ENCODE measurements around the gene TNFRSF4.

Gene TNFRSF4

GRCh38 chr1:1166642-1167397, 47.1 kb downstream of the TNFRSF4 start:
- no peak for TF ChIP-seq CTCF (conservative IDR thresholded peaks at IDR 0.05; ENCODE audit: low read depth, low read length)
- H3K4me3 ChIP-seq (ENCODE audit: low read length), result no peak overlapping the region
- DNase-seq (ENCODE audit: low read depth), result no peak

GRCh38 chr1:1165900-1166421, 48.0 kb downstream of the TNFRSF4 start:
- TF ChIP-seq CTCF (conservative IDR thresholded peaks at IDR 0.05; ENCODE audit: low read depth, low read length), result no peak
- no peak overlapping the region for H3K4me3 ChIP-seq (ENCODE audit: low read length)
- DNase-seq (ENCODE audit: low read depth), result no peak

DNA sequence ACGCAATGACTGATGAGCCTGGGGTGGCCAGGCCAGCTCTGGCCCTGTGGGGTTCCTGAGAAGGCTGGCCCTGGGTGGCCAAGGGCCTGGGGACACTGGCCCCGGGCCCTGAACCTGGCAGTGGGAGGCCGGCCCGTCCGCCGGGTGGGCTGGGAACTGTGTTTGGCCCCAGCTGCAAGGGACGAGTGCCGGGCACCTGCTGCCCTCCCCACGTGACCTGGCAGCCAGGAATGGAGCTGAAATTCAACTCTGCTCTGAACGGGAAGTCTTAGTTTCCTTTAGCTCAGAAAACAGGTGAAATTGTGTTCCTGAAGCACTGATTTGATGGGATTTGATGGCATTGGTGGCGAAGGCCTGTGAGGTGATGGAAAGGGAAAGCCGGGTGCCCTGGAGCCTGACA, 48.5 kb downstream of the TNFRSF4 start:
- no peak overlapping the region for H3K4me3 ChIP-seq (ENCODE audit: low read length)
- TF ChIP-seq CTCF (conservative IDR thresholded peaks at IDR 0.05; ENCODE audit: low read depth, low read length), result no peak
- DNase-seq (ENCODE audit: low read depth), result no peak

DNA sequence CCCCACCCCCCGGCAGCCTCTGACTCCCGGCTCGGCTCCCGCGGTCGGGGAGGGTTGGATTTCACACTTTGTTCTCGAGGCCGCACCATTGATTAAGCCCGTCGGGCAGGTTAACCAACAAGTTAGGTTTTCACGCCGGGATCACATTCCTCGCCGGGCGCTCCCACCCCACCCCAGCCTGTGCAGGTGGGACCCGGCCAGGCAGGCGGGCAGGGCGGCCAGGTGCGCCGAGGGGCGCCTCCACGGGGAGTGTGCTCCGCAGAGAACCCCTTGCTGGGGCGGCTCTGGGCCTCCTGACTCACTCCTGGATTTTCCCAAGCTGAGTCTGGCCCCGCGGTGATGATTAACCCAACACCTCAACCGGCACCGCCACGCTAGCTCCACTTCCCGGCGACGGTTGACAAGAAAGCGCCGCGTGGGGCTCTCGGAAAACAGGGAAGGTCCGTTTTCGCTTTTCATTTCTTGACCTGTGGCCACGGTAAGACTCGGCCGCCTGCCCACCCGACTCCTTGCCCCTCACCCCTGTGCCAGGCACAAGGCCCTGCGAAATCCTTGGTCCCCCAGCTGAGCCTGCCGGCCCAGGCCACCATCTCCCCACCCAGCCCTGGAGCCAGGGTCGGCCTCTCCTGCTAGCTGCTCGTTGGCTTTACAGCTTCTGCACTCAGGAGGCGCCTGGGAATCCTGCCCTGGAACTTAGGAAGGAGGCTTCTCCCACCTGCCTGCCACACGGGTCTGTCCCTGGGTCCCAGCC, 49.1 kb downstream of the TNFRSF4 start:
- TF ChIP-seq CTCF (conservative IDR thresholded peaks at IDR 0.05; ENCODE audit: low read depth, low read length), result no peak
- H3K4me3 ChIP-seq (ENCODE audit: low read length), result no peak overlapping the region
- no peak for DNase-seq (ENCODE audit: low read depth)

DNA sequence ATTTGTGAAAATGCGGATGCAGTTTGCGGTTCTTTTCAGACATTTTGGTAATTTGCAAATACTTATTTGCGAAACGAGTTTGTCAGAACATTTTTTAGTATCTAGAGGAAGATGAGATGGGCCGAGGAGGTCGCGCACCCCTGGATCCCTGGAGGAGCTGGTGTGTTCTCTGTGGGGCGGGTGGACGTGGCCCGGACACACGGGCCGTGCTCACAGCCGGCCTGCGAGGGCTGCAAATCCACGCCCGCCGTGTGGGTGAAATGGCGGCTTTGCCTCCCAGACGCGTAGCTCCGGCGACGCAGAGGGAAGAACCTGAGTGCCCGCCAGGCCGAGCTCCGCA, 49.6 kb downstream of the TNFRSF4 start:
- H3K4me3 ChIP-seq (ENCODE audit: low read length), result no peak overlapping the region
- no peak for TF ChIP-seq CTCF (conservative IDR thresholded peaks at IDR 0.05; ENCODE audit: low read depth, low read length)
- DNase-seq (ENCODE audit: low read depth), result no peak

GRCh38 chr1:1163538-1164070, 50.3 kb downstream of the TNFRSF4 start:
- no peak for TF ChIP-seq CTCF (conservative IDR thresholded peaks at IDR 0.05; ENCODE audit: low read depth, low read length)
- DNase-seq (ENCODE audit: low read depth), result no peak
- H3K4me3 ChIP-seq (ENCODE audit: low read length), result no peak overlapping the region

Data from retinal pigment epithelial cell (primary cell).